GM18951 (cell line): Measurements from ENCODE around the gene TEP1.
"Not testable (repeated sequence)": the region's sequence is repeated elsewhere in the genome, so short reads cannot be mapped to it uniquely, and the experiment has no call there.

Source experiments
- POLR2A ChIP-seq: IDR thresholded peaks from 4 replicates; pipeline ENCODE4 v1.6.1; 2011; ENCODE audit warnings: mild to moderate bottlenecking; ENCODE audit not compliant: insufficient read length, insufficient read depth; ENCODE audit errors: extremely low read depth
- in situ Hi-C: fragments of 300-500 bp; cut with MboI; formaldehyde crosslinking; loops from one replicate; pipeline ENCODE4 v1.12.0; 2022; ENCODE audit warnings: low sequenced_read_pairs, mixed read lengths, inconsistent platforms; ENCODE audit not compliant: unreplicated experiment

Gene TEP1

DNA sequence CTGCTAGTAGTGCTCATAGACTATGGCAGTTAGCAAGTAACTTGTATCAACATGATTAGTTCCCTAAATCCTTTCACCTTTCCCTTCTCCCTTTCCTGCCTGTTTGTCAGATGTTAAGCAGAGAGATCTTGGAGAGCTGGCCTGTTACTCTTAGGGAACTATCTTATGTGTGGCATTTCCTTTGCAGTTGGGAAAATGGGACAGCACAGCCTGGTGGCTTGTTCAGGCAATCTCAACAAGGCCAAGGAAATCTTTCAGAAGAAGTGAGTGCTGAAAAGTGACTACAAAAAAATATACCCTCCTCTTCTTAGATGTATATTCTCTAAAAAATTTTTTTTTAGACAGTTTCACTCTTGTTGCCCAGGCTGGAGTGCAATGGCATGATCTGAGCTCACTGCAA, 62.4 kb downstream of the TEP1 start:
- TF ChIP-seq POLR2A, result no peak
- in situ Hi-C loops, result no loop called here

- in situ Hi-C loops, result no loop called here
- no peak for TF ChIP-seq POLR2A
Observed at GRCh38 chr14:20350282-20350681, 63.0 kb downstream of the TEP1 start.

GRCh38 chr14:20347747-20348146, 65.6 kb downstream of the TEP1 start:
- no peak for TF ChIP-seq POLR2A
- in situ Hi-C loops, result no loop called here

DNA sequence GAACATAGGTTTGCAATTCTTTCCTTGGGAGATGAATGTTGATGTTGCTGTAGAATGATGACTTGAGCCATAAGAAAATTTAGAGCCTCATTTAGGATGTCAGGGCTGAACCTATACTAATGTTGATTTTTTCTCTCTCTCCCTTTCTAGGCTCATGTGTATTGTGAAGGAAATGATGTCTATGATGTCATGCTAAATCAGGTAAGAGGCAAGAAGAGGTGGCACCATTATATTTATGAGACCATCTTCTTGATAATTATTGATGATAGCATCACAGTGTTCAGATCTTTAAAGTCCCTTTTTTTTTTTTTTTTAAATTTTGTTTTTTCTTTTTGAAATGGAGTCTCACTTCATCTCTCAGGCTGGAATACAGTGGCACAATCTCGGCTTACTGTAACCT, 66.6 kb downstream of the TEP1 start:
- TF ChIP-seq POLR2A, result no peak
- in situ Hi-C loops, result no loop called here

DNA sequence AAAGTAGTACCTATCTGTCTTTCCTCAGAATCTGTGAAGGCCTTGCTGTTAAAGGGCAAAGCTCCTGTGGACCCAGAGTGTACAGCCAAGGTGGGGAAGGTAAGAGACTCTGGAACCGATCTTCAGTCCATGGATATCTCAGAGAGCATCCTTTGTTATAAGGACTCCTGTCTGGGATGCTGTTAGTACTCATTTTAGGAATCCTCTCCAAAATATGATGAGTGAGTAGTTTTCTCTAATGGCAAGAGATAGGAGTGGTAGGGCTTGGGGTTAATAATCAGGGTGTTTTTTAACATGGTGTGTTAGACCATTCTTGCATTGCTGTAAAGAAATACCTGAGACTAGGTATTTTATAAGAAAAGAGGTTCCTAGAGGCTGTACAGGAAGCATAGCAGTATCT, 67.9 kb downstream of the TEP1 start:
- no peak for TF ChIP-seq POLR2A
- in situ Hi-C loops, result no loop called here

DNA sequence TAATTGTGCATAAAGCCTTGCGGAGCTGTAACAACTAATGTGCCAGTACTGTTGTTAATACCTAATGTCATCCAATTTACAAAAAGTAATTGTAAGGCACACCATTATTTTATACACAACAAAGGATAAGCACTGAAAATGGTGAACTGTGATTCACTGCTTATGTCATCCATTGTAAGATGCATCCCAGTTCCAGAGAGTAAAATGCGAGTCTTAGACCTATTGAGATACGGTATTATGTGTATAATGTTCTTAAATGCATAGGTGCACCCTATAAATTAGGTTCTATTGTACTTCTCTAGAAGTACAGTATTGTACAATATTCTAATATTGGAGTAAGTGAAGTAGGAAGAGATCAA, 69.5 kb downstream of the TEP1 start:
- no peak for TF ChIP-seq POLR2A
- in situ Hi-C loops, result no loop called here

- peak; percentile 99 for TF ChIP-seq POLR2A
- in situ Hi-C loops, result no loop called here
Observed at GRCh38 chr14:20343092-20343861, 70.0 kb downstream of the TEP1 start, which contains the start of gene PARP2. Gene PARP2 (plus strand): TSS chr14:20343635. CDS start chr14:20343642, 7 bp downstream.

DNA sequence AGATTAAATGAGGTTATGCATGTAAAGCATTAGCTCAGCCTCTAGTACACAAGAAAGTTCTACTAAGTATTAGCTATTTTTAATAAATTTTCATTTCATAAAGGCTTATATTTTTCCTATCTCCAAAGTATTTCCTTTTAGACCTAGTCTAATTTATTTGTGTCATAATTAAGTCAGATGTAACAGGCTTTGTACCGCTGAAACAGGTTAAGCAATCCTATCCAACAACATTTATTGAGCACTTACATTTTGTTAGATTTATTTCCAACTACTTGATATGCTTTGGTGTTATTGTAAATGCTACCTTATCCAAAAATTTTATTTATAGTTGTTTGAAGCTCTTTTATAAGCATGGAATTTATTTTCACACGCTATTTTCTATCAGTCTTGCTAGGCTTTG, 71.7 kb downstream of the TEP1 start:
- in situ Hi-C loops, result no loop called here

DNA sequence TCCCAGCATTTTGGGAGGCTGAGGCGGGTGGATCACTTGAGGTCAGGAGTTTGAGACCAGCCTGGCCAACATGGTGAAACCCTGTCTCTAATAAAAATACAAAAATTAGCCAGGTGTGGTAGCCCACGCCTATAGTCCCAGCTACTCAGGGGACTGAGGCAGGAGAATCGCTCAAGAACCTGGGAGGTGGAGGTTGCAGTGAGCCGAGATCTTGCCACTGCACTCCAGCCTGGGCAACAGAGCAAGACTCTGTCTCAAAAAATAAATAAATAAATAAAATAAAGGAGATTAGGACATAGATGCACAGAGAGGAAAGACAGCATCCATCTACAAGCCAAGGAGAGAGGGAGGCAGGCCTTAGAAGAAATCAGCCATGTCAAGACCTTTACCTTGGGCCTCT, 72.3 kb downstream of the TEP1 start:
- in situ Hi-C loops, result not testable (repeated sequence)

More for the DNA sequence above, 71.7 kb downstream of the TEP1 start:
- no peak for TF ChIP-seq POLR2A

DNA sequence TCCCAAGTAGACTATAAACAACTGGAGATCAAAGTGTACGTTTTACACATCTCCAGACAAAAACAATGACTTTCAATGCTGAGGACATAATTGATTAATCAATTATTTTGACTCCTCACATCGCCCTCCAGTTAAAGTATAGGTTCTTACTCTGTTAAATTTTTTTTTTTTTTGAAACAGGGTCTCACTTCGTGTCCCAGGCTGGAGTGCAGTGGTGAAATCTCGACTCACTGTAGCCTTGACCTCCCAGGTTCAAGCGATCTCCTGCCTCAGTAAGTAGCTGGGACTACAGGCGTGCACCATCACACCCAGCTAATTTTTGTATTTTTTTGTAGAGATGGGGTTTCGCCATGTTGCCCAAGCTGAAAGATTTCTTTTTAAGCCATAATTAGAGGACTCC, 79.3 kb downstream of the TEP1 start:
- TF ChIP-seq POLR2A, result no peak
- in situ Hi-C loops, result loop anchor here (5.0 to 10.0 kb wide), 2 partner anchors 278 to 351 kb away; partner anchors contain the start of genes ANG and RNASE4

DNA sequence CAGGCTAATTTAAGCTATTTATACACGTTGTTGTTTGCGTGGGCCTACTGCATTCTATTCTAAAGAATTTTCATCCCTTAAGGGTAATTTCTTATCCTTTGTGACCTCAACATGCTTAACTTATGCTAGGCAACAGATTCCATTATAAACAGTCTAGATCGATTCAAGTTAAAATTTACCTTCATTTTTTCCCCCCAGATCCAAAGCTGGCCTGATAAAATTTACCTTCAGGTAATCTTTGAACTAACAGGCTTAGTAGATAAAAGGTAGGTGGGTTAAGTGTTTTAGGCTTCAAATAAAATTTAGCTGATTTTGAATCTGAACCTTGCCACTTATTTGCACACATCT, 79.8 kb downstream of the TEP1 start:
- in situ Hi-C loops, result loop anchor here (5.0 to 10.0 kb wide), 2 partner anchors 279 to 351 kb away; partner anchors contain the start of genes ANG and RNASE4
- TF ChIP-seq POLR2A, result no peak

- in situ Hi-C loops, result loop anchor here (5.0 to 10.0 kb wide), 2 partner anchors 279 to 352 kb away; partner anchors contain the start of genes ANG and RNASE4
- TF ChIP-seq POLR2A, result peak; percentile 63
Observed at GRCh38 chr14:20332788-20333493, 80.4 kb downstream of the TEP1 start, which contains the start of gene CCNB1IP1. Gene CCNB1IP1 (minus strand): TSS chr14:20333279. CDS start chr14:20316523, 16,756 bp downstream.

- in situ Hi-C loops, result loop anchor here (5.0 to 10.0 kb wide), 2 partner anchors 280 to 352 kb away; partner anchors contain the start of genes ANG and RNASE4
- TF ChIP-seq POLR2A, result no peak
Observed at GRCh38 chr14:20332431-20332787, 80.9 kb downstream of the TEP1 start.
